G401 (cell line): ENCODE data around the gene MYBBP1A. TPM values are rescaled to one million over a fixed set of nuclear protein-coding genes. Genes with fewer than 3 reads are reported as not detected.

Source experiments
- DNase-seq: peaks from one replicate; pipeline ENCODE4 v3.0.0-alpha.2; 2015; ENCODE audit warnings: low spot score
- in situ Hi-C: cut with HindIII; loops from 2 replicates; pipeline ENCODE4 v1.10.0; 2016; ENCODE audit warnings: low sequenced_read_pairs, mixed read lengths
- total RNA-seq: library from RNA; depleted of rRNA; stranded (reverse); fragments of >200 nt; shearing (Covaris generic); gene quantifications from 2 replicates; pipeline ENCODE4 v1.2.3, GENCODE V29; 2014

MYBBP1A gene
- total RNA-seq, 1 experiment from 2014 or later: 89.3 TPM

DNA sequence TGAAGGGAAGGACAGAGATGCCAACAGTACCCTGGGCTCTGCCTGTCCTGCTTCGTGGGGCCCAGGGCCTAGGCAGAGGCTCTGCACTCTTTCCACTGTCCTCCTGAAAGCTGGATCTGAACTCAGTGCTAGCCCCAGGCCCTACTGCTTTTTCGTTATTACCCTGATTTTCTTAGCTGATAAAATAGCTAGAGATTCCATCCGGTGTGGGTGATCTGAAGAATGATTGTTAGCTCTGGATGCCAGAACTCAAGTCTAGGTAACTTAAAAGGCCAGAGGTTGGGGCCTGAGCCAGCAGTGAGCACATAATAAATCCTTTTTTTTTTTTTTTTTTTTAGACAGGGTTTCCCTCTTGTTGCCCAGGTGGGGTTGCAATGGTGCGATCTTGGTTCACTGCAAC, 1.8 kb upstream of the MYBBP1A start:
- no peak for DNase-seq
- in situ Hi-C loops: no loop called here

GRCh38 chr17:4555873-4556759, 932 bp upstream of the MYBBP1A start:
- in situ Hi-C loops: no loop called here
- DNase-seq: no peak

DNA sequence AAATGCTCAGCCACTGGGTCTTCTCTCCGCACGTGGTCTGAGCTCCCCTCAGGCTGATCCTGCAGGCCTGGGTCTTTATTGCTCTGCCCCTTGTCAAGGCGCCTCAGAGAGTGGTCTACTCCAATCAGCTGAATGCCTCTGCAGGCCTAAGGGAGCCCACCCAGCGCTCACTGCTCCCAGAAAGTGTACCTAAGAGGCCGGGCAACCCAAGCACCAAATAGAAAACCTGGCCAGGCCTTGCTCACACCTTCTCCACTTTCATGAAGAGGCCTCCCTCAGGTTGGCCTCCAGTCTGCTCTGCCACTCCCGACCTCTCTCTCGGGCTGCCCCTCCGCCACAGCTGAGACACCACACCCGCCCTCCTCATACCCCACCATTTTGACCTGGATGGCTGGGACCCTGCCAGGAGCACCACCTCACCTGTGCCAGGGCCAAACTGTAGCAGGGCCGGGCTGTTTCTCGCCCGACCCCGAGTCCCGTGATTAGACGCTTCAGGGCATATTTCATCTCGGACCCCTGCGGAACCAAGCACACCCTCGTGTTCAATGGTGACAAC, 665 bp downstream of the MYBBP1A start:
- DNase-seq: no peak
- in situ Hi-C loops: no loop called here

DNA sequence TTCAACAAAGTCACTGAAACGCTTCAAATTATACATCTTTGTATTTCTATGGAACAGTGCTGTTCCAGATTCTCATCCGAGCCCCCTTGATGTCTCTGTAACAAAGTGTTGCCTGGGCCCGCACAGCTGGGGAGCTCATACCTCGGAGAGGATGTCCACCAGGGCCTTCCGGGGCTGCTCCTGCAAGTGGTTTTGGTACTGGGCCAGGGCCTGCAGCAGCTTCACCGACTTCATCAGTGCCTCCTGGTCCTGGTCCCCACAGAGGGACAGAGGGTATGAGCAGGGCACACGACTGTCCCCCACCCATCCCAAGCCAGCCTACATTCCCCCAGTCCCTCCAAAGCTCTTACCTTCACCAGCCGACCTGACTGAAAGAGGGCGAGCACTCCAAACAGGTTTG, 1.5 kb downstream of the MYBBP1A start:
- in situ Hi-C loops: no loop called here
- no peak for DNase-seq

DNA sequence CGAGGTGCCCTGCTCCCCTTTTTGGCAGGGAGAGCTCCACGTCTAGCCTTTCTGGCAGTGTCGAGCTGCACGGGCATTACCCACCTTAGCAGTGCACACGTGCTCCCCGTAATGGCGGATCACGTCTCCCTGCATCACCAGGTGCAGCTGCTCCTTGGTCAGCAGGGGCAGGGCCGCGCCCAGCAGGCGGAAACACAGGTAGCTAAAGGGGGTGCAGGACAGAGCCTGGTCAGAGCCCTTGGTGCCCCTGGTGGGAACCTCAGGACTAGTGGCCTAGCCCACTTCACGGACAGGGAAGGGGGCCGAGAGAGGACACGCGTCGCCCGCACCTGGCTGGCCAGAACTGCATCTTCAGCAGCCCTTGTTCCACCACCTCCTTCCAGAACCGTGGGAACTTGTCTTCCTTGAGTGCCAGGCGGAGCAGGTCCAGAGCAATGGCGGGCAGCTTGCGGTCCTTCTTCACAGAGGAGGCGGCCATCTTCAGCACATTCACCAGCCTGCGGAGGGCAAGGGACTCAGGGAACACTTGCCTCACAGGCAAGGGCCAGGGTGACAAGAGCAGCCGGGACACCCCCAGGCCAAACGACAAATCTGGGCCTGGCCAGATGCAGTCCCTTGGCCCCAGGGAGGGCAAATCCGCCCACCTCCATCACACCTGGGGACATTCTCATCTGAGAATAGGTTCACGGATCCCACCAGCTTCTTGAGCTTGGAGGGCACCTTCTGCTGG, 3.2 kb downstream of the MYBBP1A start:
- in situ Hi-C loops: no loop called here
- no peak for DNase-seq

DNA sequence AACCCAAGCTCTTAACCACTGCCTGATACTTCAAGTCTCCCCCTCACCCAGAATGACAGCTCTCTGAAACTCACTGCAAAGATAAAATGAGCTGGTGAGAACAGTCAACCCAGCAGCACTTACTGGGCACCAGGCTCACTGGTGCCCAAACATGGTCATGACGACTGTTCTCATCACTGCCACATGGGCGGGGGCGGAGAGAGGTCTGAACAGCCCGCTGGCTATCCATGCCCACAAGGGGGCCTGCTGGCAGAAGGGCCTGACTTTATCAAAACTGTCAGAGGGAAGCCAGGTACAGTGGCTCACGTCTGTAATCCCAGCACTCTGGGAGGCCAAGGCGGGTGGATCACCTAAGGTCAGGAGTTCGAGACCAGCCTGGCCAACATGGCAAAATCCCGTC, 4.0 kb downstream of the MYBBP1A start:
- in situ Hi-C loops: no loop called here
- DNase-seq: no peak

- in situ Hi-C loops: no loop called here
- DNase-seq: no peak
Measured at GRCh38 chr17:4550534-4551039, 4.6 kb downstream of the MYBBP1A start.

DNA sequence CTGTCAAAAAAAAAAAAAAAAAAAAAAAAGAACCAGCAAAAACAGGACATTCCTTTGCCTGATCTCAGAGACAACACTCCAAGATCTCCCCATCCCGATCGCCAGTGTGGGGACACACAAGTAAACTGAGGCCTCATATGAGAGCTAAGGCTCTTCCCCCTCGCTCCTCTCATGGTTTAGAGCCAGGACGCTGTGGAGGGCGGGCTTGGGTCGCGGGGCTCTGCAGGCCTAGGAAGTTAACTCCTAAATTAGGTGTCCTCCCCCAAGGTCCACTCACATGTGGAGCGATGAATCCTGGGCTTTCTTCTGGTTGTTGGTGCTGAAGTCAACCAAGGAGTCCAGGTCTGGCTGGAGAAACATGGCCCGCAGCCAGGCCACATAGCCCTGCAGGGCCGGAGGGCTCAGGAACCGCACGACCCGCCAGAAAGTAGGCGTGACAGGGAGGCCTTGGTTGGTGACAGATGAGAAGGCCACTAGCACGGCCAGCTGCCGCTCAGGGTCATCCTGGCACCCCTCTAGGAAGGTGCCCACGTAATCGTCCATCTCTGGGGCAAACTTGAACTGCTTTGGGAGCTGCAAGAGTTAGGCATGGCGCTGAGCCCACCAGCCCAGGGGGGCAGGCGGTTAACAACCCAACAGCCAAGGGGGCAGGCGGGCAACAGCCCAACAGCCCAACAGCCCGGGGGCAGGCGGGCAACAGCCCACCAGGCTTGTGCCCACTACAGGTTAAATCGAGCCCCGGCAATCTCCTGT, 5.2 kb downstream of the MYBBP1A start:
- no peak for DNase-seq
- in situ Hi-C loops: no loop called here

GRCh38 chr17:4548721-4549531, 6.3 kb downstream of the MYBBP1A start:
- in situ Hi-C loops: no loop called here
- DNase-seq: no peak

- in situ Hi-C loops: no loop called here
- no peak for DNase-seq
Measured at GRCh38 chr17:4548061-4548461, 7.1 kb downstream of the MYBBP1A start.

DNA sequence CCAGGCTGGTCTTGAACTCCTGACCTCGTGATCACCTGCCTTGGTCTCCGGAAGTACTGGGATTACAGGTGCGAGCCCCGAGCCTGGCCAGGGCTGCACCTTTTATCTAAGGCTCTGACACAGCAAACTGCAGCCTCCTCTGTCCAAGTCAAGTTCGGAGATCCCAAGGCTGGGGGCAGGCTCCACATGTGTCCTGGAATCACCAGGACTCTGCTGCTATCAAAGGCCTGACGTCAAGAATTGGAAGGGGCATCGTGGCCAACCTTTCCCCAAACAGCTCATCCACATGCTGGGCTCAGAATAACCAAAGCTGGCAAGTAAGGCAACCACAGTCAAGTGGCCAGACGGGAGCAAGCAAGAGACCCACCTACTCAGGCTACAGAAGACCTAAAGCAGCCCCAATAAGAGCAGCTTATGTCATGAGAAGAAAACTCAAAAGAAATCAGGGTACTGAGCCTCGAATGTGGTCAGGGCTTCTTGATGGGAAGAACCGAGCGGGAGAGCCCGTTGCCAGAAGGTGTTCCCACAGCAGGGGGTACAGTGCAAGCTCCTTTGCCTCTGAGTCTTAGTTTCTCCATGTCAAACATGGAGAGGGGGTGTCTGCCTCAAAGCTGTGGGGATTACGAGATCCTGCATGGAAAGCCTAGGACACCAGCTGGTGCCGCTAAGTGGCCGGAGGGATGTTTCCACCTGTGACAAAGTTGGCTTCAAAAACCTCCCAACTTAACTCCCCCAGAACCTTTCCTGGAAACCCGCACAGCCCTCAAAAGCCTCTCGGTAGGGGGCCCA, 7.9 kb downstream of the MYBBP1A start:
- in situ Hi-C loops: no loop called here
- no peak for DNase-seq

GRCh38 chr17:4545217-4545951, 9.8 kb downstream of the MYBBP1A start:
- in situ Hi-C loops: no loop called here
- no peak for DNase-seq

- in situ Hi-C loops: no loop called here
- DNase-seq: peak; percentile 73
Measured at GRCh38 chr17:4544951-4545216, 10.3 kb downstream of the MYBBP1A start.

DNA sequence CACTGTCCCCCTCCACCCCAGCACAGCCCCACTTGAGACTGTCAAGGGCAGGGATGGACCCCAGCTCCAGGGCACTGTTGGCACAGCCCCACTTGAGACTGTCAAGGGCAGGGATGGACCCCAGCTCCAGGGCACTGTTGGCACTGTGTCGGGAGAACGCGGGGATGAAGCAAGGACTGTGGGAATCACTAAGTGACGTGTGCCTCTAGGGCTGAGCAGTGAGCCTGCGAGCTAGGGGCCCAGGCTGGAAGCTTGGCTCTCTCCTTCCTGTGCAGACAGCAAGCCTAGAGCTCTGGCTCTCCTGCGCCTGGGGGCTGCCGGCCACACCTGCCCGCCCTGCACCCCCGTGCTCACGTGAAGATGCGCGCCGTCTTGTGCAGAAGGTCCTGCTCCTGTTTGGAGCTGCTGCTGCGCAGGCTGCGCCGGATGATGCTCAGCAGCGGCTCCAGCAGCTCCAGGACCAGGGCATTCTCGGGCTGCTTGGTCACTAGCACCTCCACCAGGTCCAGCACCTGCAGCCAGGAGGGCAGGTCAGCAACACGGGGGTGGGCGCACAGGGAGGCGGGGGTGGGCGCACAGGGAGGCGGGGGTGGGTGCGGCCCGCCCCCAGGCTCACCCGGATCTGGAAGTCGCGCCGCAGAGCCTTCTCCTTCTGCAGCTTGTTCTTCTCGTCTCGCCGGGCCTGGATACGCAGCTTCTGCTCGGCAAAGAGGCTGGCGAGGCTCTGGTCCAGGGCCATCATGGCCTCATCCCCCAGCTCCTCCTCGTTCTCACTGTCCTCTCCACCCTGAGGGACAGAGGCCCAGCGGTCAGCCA, 10.8 kb downstream of the MYBBP1A start:
- DNase-seq: peak; percentile 38
- in situ Hi-C loops: no loop called here

GRCh38 chr17:4543557-4544026, 11.6 kb downstream of the MYBBP1A start:
- in situ Hi-C loops: no loop called here
- DNase-seq: no peak

GRCh38 chr17:4542726-4543191, 12.4 kb downstream of the MYBBP1A start:
- DNase-seq: no peak
- in situ Hi-C loops: no loop called here
